Measurements from ENCODE around the gene PRR5L. TPM values are rescaled to one million over a fixed set of nuclear protein-coding genes. Genes with fewer than 3 reads are reported as not detected.

PRR5L gene
- total RNA-seq (2021; fragmentation: NEBNext Ultra II Directional; extraction: Animal tissue kit (Norgen Biotek cat#: 25700)): 10 to 100 TPM; 19.9 to 27.5 (median 24.9) TPM
- long read RNA-seq, partial matches to known transcripts: 0 of 11 reads
- long read RNA-seq, other reads (novel, unspliced or antisense): 11 of 11 reads

- Mint-ChIP-seq H3K27me3 (ENCODE audit: insufficient read depth) (no peaks in the 10 kb centered on the region), H3K27ac (no peak within 1 kb of the TSS), H3K9me3 (no peaks in the 10 kb centered on the region), H3K36me3 (ENCODE audit: low read depth) (no peaks in the 10 kb centered on the region), H3K4me1 (ENCODE audit: low read depth) (peaks cover 9% of the 10 kb centered on the region), H3K4me3 (no peak within 1 kb of the TSS)
- TF ChIP-seq CTCF (IDR thresholded peaks at IDR 0.05): no peak
- no peak for DNase-seq
Observed at GRCh38 chr11:36295926-36296325, at the start of gene PRR5L. Gene PRR5L, plus strand, starts transcription at chr11:36296288. Its CDS starts 104,834 bp downstream, at chr11:36401122.

GRCh38 chr11:36247493-36247892 lies 48.6 kb upstream of the PRR5L start:
- TF ChIP-seq CTCF (IDR thresholded peaks at IDR 0.05): no peak
- peaks cover 7% of the 10 kb centered on the region; the same call in 1 of the 2 replicates for H3K9me3 Mint-ChIP-seq
- H3K4me3 Mint-ChIP-seq: no peak overlapping the region
- no peak for DNase-seq
- H3K27me3 Mint-ChIP-seq (ENCODE audit: insufficient read depth): peaks cover 44% of the 10 kb centered on the region
- H3K27ac Mint-ChIP-seq: no peak overlapping the region
- H3K36me3 Mint-ChIP-seq (ENCODE audit: low read depth): 0 out of 2 replicates have a peak, but pooled peaks cover 6% of the 10 kb centered on the region
- H3K4me1 Mint-ChIP-seq (ENCODE audit: low read depth): peaks cover 20% of the 10 kb centered on the region

GRCh38 chr11:36248436-36248835 lies 47.7 kb upstream of the PRR5L start:
- no peak for TF ChIP-seq CTCF (IDR thresholded peaks at IDR 0.05)
- Mint-ChIP-seq H3K36me3 (ENCODE audit: low read depth) (0 out of 2 replicates have a peak, but pooled peaks cover 6% of the 10 kb centered on the region), H3K27ac (no peak overlapping the region; the same call in 1 of the 2 replicates), H3K27me3 (ENCODE audit: insufficient read depth) (peaks cover 37% of the 10 kb centered on the region), H3K9me3 (peaks cover 7% of the 10 kb centered on the region; the same call in 1 of the 2 replicates), H3K4me1 (ENCODE audit: low read depth) (peaks cover 20% of the 10 kb centered on the region), H3K4me3 (no peak overlapping the region)
- DNase-seq: no peak

- TF ChIP-seq CTCF (IDR thresholded peaks at IDR 0.05): no peak
- Mint-ChIP-seq H3K4me3 (peak overlapping the region; percentile 15; the same call in 1 of the 2 replicates), H3K27ac (no peak overlapping the region), H3K9me3 (peaks cover 7% of the 10 kb centered on the region; the same call in 1 of the 2 replicates), H3K4me1 (ENCODE audit: low read depth) (peaks cover 20% of the 10 kb centered on the region), H3K27me3 (ENCODE audit: insufficient read depth) (peaks cover 34% of the 10 kb centered on the region), H3K36me3 (ENCODE audit: low read depth) (0 out of 2 replicates have a peak, but pooled peaks cover 6% of the 10 kb centered on the region)
- peak; percentile 87 for DNase-seq
Observed at GRCh38 chr11:36249246-36249645, 46.8 kb upstream of the PRR5L start.

- TF ChIP-seq CTCF (IDR thresholded peaks at IDR 0.05): no peak
- Mint-ChIP-seq H3K27ac (no peak overlapping the region), H3K4me1 (ENCODE audit: low read depth) (peaks cover 29% of the 10 kb centered on the region), H3K9me3 (peaks cover 7% of the 10 kb centered on the region; the same call in 1 of the 2 replicates), H3K27me3 (ENCODE audit: insufficient read depth) (peaks cover 27% of the 10 kb centered on the region), H3K4me3 (no peak overlapping the region), H3K36me3 (ENCODE audit: low read depth) (peaks cover 6% of the 10 kb centered on the region; the same call in 1 of the 2 replicates)
- DNase-seq: no peak
Observed at GRCh38 chr11:36251823-36252222, 44.3 kb upstream of the PRR5L start.
